Nephron progenitor cell (in vitro differentiated cells): Measurements from ENCODE around the gene SLC1A7.

ENCODE experiments used
- DNase-seq: peaks from one replicate; pipeline ENCODE4 v3.0.0; 2021
- H3K27ac Mint-ChIP-seq: 2 replicates; pipeline ENCODE4 v1.8.0; 2021; ENCODE audit warnings: mild to moderate bottlenecking, moderate library complexity, mixed read lengths
- H3K27me3 Mint-ChIP-seq: 2 replicates; pipeline ENCODE4 v1.8.0; 2021; ENCODE audit warnings: mild to moderate bottlenecking, low read depth, mixed read lengths; ENCODE audit not compliant: poor library complexity
- H3K36me3 Mint-ChIP-seq: 2 replicates; pipeline ENCODE4 v1.8.0; 2021; ENCODE audit warnings: low read depth, mixed read lengths
- H3K4me1 Mint-ChIP-seq: 2 replicates; pipeline ENCODE4 v1.8.0; 2021; ENCODE audit warnings: mixed read lengths
- H3K4me3 Mint-ChIP-seq: 2 replicates; pipeline ENCODE4 v1.8.0; 2021; ENCODE audit warnings: mild to moderate bottlenecking, moderate library complexity, mixed read lengths
- H3K9me3 Mint-ChIP-seq: 2 replicates; pipeline ENCODE4 v1.8.0; 2021; ENCODE audit warnings: mild to moderate bottlenecking, moderate library complexity, mixed read lengths
- CTCF ChIP-seq: fragments of 200-600 bp; sonication (generic); IDR thresholded peaks from 2 replicates; pipeline ENCODE4 v1.5.0; 2021; ENCODE audit warnings: antibody characterized with exemption

SLC1A7 gene

GRCh38 chr1:53134961-53135734 lies 7.3 kb downstream of the SLC1A7 start:
- peaks cover 4% of the 10 kb centered on the region for H3K27me3 Mint-ChIP-seq
- H3K36me3 Mint-ChIP-seq, result peaks cover 8% of the 10 kb centered on the region
- DNase-seq, result no peak
- H3K9me3 Mint-ChIP-seq, result peaks cover 21% of the 10 kb centered on the region
- peaks cover 9% of the 10 kb centered on the region for H3K4me1 Mint-ChIP-seq
- no peak overlapping the region for H3K27ac Mint-ChIP-seq
- no peak for TF ChIP-seq CTCF
- no peak overlapping the region for H3K4me3 Mint-ChIP-seq

- no peak for DNase-seq
- Mint-ChIP-seq H3K36me3 (peaks cover 8% of the 10 kb centered on the region), H3K4me1 (peaks cover 19% of the 10 kb centered on the region), H3K4me3 (no peak overlapping the region), H3K9me3 (peaks cover 21% of the 10 kb centered on the region), H3K27me3 (peaks cover 8% of the 10 kb centered on the region), H3K27ac (no peak overlapping the region)
- no peak for TF ChIP-seq CTCF
These were observed 8.4 kb downstream of the SLC1A7 start for GRCh38 chr1:53134042-53134485.

GRCh38 chr1:53133261-53134041 lies 9.0 kb downstream of the SLC1A7 start:
- no peak for DNase-seq
- Mint-ChIP-seq H3K27me3 (peaks cover 10% of the 10 kb centered on the region), H3K9me3 (peaks cover 15% of the 10 kb centered on the region), H3K36me3 (peaks cover 8% of the 10 kb centered on the region), H3K4me1 (peaks cover 19% of the 10 kb centered on the region), H3K27ac (no peak overlapping the region), H3K4me3 (no peak overlapping the region)
- TF ChIP-seq CTCF, result no peak

- DNase-seq, result no peak
- H3K27ac Mint-ChIP-seq, result no peak overlapping the region
- H3K36me3 Mint-ChIP-seq, result no peaks in the 10 kb centered on the region
- H3K4me3 Mint-ChIP-seq, result no peak overlapping the region
- TF ChIP-seq CTCF, result no peak
- peaks cover 2% of the 10 kb centered on the region for H3K9me3 Mint-ChIP-seq
- H3K4me1 Mint-ChIP-seq, result peaks cover 28% of the 10 kb centered on the region
- peaks cover 11% of the 10 kb centered on the region for H3K27me3 Mint-ChIP-seq
These were observed 10.3 kb downstream of the SLC1A7 start for GRCh38 chr1:53132176-53132575.

GRCh38 chr1:53131590-53131938 lies 10.9 kb downstream of the SLC1A7 start:
- Mint-ChIP-seq H3K36me3 (no peaks in the 10 kb centered on the region), H3K27me3 (peaks cover 11% of the 10 kb centered on the region), H3K4me3 (no peak overlapping the region), H3K9me3 (no peaks in the 10 kb centered on the region), H3K27ac (no peak overlapping the region), H3K4me1 (peaks cover 31% of the 10 kb centered on the region)
- no peak for TF ChIP-seq CTCF
- no peak for DNase-seq
